Fibroblast of lung (primary cell): ENCODE measurements around the gene TRIM14. TPM values are rescaled to one million over a fixed set of nuclear protein-coding genes. Genes with fewer than 3 reads are reported as not detected.
"Not testable (repeated sequence)": the region's sequence is repeated elsewhere in the genome, so short reads cannot be mapped to it uniquely, and the experiment has no call there.

Source experiments
- DNase-seq, 2 donors: peaks; one replicate each; pipeline versions ENCODE4 v3.0.0 to v3.0.0-alpha.2; 2010; ENCODE audit warnings: low read depth in 2 of 2
- H2AFZ ChIP-seq: 2 replicates; pipeline ENCODE4 v1.5.1; 2012; ENCODE audit warnings: low read length, control low read depth, inconsistent platforms
- H3K27ac ChIP-seq: 2 replicates; pipeline ENCODE4 v1.5.1; 2011; ENCODE audit warnings: low read length, control low read depth; ENCODE audit not compliant: insufficient read depth
- H3K27me3 ChIP-seq: 2 replicates; pipeline ENCODE4 v1.5.1; 2011; ENCODE audit warnings: mild to moderate bottlenecking, low read length; ENCODE audit not compliant: control insufficient read depth, insufficient read depth
- H3K36me3 ChIP-seq: 2 replicates; pipeline ENCODE4 v1.5.1; 2011; ENCODE audit warnings: low read length; ENCODE audit not compliant: control insufficient read depth, insufficient read depth
- H3K4me1 ChIP-seq: 2 replicates; pipeline ENCODE4 v1.5.1; 2011; ENCODE audit warnings: low read length; ENCODE audit not compliant: control insufficient read depth, insufficient read depth; ENCODE audit errors: extremely low read depth
- H3K4me2 ChIP-seq: 2 replicates; pipeline ENCODE4 v1.5.1; 2011; ENCODE audit warnings: low read length, control low read depth; ENCODE audit not compliant: insufficient read depth; ENCODE audit errors: extremely low read depth
- H3K4me3 ChIP-seq, 4 experiments: fragments of 200-600 bp in 1 of 4; sonication (generic) in 1 of 4; replicated peaks in 1 of 4; 2 replicates each; pipeline ENCODE4 v1.5.1; 2011 to 2016; ENCODE audit warnings: low read length in 4 of 4, low read depth in 3 of 4, mild to moderate bottlenecking in 3 of 4, control low read depth in 2 of 4, inconsistent platforms in 1 of 4, mixed read lengths in 1 of 4; ENCODE audit not compliant: insufficient read depth in 1 of 4; ENCODE audit errors: control extremely low read depth in 1 of 4
- H3K79me2 ChIP-seq: 2 replicates; pipeline ENCODE4 v1.5.1; 2012; ENCODE audit warnings: mild to moderate bottlenecking, low read length, inconsistent platforms; ENCODE audit not compliant: control insufficient read depth, insufficient read depth
- H3K9ac ChIP-seq: 2 replicates; pipeline ENCODE4 v1.5.1; 2011; ENCODE audit warnings: mild to moderate bottlenecking, low read length, control low read depth; ENCODE audit not compliant: insufficient read depth
- H3K9me3 ChIP-seq: 2 replicates; pipeline ENCODE4 v1.5.1; 2012; ENCODE audit warnings: low read depth, low read length; ENCODE audit not compliant: control insufficient read depth, insufficient read depth
- H4K20me1 ChIP-seq: 2 replicates; pipeline ENCODE4 v1.5.1; 2011; ENCODE audit warnings: low read length; ENCODE audit not compliant: control insufficient read depth, insufficient read depth; ENCODE audit errors: extremely low read depth
- EZH2 ChIP-seq: IDR thresholded peaks from 2 replicates; pipeline ENCODE4 v1.5.1; 2012; ENCODE audit warnings: low read length, control low read depth, mild to moderate bottlenecking; ENCODE audit errors: missing control alignments
- polyA plus RNA-seq, 2 donors: library from polyadenylated mRNA; depleted of rRNA in 1 of 2; stranded (reverse) in 1 of 2; unstranded in 1 of 2; fragments of >200 nt; gene quantifications; 2 replicates each; pipeline ENCODE4 v1.2.1, GENCODE V29; 2011 to 2012; ENCODE audit warnings: missing spikeins in 1 of 2
- total RNA-seq: library from RNA; depleted of rRNA; stranded (reverse); fragments of >200 nt; gene quantifications from 2 replicates; pipeline ENCODE4 v1.2.1, GENCODE V29; 2014
- TF ChIP-seq, protein P1 (sequence below), 2 donors: IDR thresholded peaks in 1 of 2; conservative IDR thresholded peaks in 1 of 2; 1 replicate in 1 of 2; 2 replicates in 1 of 2; pipeline ENCODE4 v1.5.1; 2011 to 2012; ENCODE audit warnings: low read length in 2 of 2, control low read depth in 1 of 2, inconsistent platforms in 1 of 2, low read depth in 1 of 2, mild to moderate bottlenecking in 1 of 2

The TRIM14 gene
- total and polyA plus RNA-seq, 2 donors (not counting 1 experiment from before 2014, with no cell fraction given) = 7.8 to 8.6 TPM

DNA sequence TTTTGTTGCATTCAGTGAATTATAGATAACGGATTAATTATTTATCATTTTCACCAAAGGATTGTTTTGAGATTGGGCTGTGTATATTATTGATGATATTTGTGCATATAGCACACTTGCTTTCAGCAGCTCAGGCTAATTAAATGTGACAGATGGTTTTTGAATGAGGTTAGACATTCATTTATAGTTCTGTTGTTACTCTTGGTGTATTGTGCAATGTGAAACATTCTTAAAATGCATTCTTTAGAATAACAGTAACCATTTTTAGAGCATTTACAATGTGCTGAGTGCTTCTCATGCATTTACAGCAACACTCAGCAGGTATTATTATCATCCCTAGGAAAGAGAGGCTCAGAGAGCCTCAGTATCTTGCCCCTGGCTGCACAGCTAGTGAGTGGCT, 38.7 kb downstream of the TRIM14 start:
- H3K9ac ChIP-seq = no peak overlapping the region
- H3K4me2 ChIP-seq = no peak overlapping the region
- peaks cover 7% of the 10 kb centered on the region for H3K36me3 ChIP-seq
- H3K4me3 ChIP-seq = no peak overlapping the region
- H3K79me2 ChIP-seq = no peaks in the 10 kb centered on the region
- TF ChIP-seq EZH2 = no peak
- TF ChIP-seq, protein P1, sequence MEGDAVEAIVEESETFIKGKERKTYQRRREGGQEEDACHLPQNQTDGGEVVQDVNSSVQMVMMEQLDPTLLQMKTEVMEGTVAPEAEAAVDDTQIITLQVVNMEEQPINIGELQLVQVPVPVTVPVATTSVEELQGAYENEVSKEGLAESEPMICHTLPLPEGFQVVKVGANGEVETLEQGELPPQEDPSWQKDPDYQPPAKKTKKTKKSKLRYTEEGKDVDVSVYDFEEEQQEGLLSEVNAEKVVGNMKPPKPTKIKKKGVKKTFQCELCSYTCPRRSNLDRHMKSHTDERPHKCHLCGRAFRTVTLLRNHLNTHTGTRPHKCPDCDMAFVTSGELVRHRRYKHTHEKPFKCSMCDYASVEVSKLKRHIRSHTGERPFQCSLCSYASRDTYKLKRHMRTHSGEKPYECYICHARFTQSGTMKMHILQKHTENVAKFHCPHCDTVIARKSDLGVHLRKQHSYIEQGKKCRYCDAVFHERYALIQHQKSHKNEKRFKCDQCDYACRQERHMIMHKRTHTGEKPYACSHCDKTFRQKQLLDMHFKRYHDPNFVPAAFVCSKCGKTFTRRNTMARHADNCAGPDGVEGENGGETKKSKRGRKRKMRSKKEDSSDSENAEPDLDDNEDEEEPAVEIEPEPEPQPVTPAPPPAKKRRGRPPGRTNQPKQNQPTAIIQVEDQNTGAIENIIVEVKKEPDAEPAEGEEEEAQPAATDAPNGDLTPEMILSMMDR (conservative IDR thresholded peaks at IDR 0.05 in 1 of 2, IDR thresholded peaks at IDR 0.05 in 1 of 2; ENCODE audit: low read depth in 1 of 2, low read length in 2 of 2) = no peak
- no peaks in the 10 kb centered on the region for H4K20me1 ChIP-seq
- no peaks in the 10 kb centered on the region for H3K9me3 ChIP-seq
- H2AFZ ChIP-seq = no peak overlapping the region
- H3K27me3 ChIP-seq = no peaks in the 10 kb centered on the region
- peaks cover 13% of the 10 kb centered on the region for H3K4me1 ChIP-seq
- DNase-seq = peak in 1 of 2 donors; percentile 22
- H3K27ac ChIP-seq = no peak overlapping the region

DNA sequence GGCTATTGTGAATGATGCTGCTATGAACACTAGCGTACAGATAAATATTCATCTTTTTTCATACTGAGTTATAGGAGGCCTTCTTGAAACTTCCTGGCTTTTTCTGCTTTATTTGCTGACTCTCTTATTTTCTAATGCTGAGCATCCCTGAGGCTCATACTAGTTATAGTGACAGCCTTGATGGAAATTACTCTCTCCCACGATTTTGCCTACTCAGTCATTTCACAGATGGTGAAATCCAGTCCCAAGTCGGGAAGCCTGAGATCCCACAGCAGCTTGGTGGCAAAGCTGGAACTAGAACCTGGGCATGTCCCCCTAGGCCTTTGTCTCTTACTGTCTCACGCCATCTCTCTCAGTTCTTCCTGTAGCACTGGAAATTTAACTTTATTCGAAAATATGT, 40.1 kb downstream of the TRIM14 start:
- H3K4me2 ChIP-seq = no peak overlapping the region
- peaks cover 15% of the 10 kb centered on the region for H3K4me1 ChIP-seq
- H3K9me3 ChIP-seq = no peaks in the 10 kb centered on the region
- H3K79me2 ChIP-seq = no peaks in the 10 kb centered on the region
- peaks cover 7% of the 10 kb centered on the region for H3K36me3 ChIP-seq
- DNase-seq = no peak
- no peaks in the 10 kb centered on the region for H4K20me1 ChIP-seq
- no peak overlapping the region for H3K9ac ChIP-seq
- no peak overlapping the region for H3K4me3 ChIP-seq
- no peak overlapping the region for H2AFZ ChIP-seq
- no peak for TF ChIP-seq EZH2
- TF ChIP-seq, protein P1 (conservative IDR thresholded peaks at IDR 0.05 in 1 of 2, IDR thresholded peaks at IDR 0.05 in 1 of 2; ENCODE audit: low read depth in 1 of 2, low read length in 2 of 2) = no peak
- H3K27me3 ChIP-seq = no peaks in the 10 kb centered on the region
- no peak overlapping the region for H3K27ac ChIP-seq

DNA sequence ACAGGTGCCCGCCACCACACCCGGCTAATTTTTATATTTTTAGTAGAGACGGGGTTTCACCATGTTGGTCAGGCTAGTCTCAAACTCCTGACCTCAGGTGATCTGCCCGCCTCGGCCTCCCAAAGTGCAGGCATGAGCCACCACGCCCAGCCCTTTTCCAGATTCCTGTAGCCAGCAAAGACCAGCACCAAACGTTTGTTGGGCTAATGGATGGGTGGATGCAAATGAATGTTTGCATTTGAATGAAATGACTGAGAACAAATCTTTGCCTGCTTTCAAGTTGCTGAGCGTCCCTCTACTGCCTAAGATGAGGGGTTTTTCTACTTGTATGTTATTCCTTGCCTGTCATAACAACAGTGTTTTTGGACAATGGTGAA, 42.5 kb downstream of the TRIM14 start:
- not testable (repeated sequence) for H3K9ac ChIP-seq, H3K79me2 ChIP-seq, DNase-seq, H3K27me3 ChIP-seq, H3K36me3 ChIP-seq, H3K9me3 ChIP-seq, H2AFZ ChIP-seq, H3K27ac ChIP-seq, H3K4me2 ChIP-seq, H3K4me3 ChIP-seq, H4K20me1 ChIP-seq
- H3K4me1 ChIP-seq = peaks cover 14% of the 10 kb centered on the region
